ENCODE measurements around the gene OR56A5. TPM values are rescaled to one million over a fixed set of nuclear protein-coding genes. Genes with fewer than 3 reads are reported as not detected.

Gene OR56A5
- total and polyA plus RNA-seq, 5 donors from 2014 or later: not detected

DNA sequence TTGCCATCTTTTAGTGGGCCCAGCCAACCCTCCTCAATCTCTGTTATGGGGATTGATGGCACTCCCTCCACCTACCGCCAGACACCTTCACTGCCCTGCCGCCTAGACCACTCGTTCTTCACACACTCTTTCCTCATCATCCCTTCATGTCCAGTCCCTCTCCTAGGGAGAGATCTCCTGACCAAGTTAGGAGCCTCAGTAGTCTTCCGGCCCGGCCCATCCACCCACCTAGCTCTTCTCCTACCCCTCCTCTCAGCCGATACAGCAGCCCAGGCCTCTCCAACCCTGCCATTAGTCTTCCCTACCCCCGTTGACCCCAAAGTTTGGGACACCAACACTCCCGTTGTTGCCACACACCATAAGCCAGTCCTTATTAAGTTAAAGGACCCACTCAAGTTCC lies 37.2 kb downstream of the OR56A5 start:
- no peaks in the 10 kb centered on the region for H3K36me3 ChIP-seq (ENCODE audit: control insufficient read depth, insufficient read depth, low read length)
- no peak overlapping the region for H3K4me3 Mint-ChIP-seq
- H3K4me3 ChIP-seq (ENCODE audit: low read depth, low read length): no peak overlapping the region
- DNase-seq (no peak), ATAC-seq (ENCODE audit: low read depth in 2 of 2) (no peak)
- no peaks in the 10 kb centered on the region for H3K36me3 Mint-ChIP-seq
- H3K4me1 Mint-ChIP-seq: no peaks in the 10 kb centered on the region
- no peak overlapping the region for H3K27ac Mint-ChIP-seq
- H3K4me1 ChIP-seq (ENCODE audit: control insufficient read depth, insufficient read depth, low read length, poor library complexity, severe bottlenecking): no peaks in the 10 kb centered on the region
- peaks cover 0 to 17% (median 9%) of the 10 kb centered on the region in 7 donors for H3K9me3 Mint-ChIP-seq
- H3K27me3 Mint-ChIP-seq: no peaks in the 10 kb centered on the region
- H3K27me3 ChIP-seq (ENCODE audit: control insufficient read depth, insufficient read depth, low read length): no peaks in the 10 kb centered on the region
- no peak overlapping the region for H3K27ac ChIP-seq (ENCODE audit: insufficient read depth, low read length, poor library complexity, severe bottlenecking)
- no peaks in the 10 kb centered on the region for H3K9me3 ChIP-seq (ENCODE audit: control insufficient read depth in 2 of 2, low read length in 2 of 2)

DNA sequence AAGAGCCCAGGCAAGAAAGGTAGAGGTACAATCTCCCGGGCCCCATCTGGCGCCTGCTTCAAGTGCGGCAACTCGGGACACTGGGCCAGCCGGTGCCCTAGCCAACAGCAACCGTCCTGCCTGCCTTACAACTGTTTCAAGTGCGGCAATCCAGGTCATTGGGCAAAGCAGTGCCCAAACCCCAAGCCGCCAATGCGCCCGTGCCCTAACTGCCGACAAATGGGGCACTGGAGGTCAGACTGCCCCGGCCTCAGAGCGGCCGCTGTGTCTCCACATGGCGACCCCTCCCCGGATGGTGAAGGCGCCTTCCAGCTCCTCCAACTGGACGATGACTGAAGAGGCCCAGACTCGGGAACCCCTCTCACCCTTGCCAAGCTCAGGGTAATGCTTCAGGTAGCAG lies 37.7 kb downstream of the OR56A5 start:
- H3K4me1 Mint-ChIP-seq: no peaks in the 10 kb centered on the region
- no peak for DNase-seq
- no peaks in the 10 kb centered on the region for H3K36me3 Mint-ChIP-seq
- no peak for ATAC-seq (ENCODE audit: low read depth in 2 of 2)
- H3K27ac Mint-ChIP-seq: no peak overlapping the region
- Histone ChIP-seq H3K4me1 (ENCODE audit: control insufficient read depth, insufficient read depth, low read length, poor library complexity, severe bottlenecking) (no peaks in the 10 kb centered on the region), H3K27me3 (ENCODE audit: control insufficient read depth, insufficient read depth, low read length) (no peaks in the 10 kb centered on the region), H3K36me3 (ENCODE audit: control insufficient read depth, insufficient read depth, low read length) (no peaks in the 10 kb centered on the region), H3K4me3 (ENCODE audit: low read depth, low read length) (no peak overlapping the region), H3K9me3 (ENCODE audit: control insufficient read depth in 2 of 2, low read length in 2 of 2) (no peaks in the 10 kb centered on the region), H3K27ac (ENCODE audit: insufficient read depth, low read length, poor library complexity, severe bottlenecking) (no peak overlapping the region)
- H3K4me3 Mint-ChIP-seq: no peak overlapping the region
- no peaks in the 10 kb centered on the region for H3K27me3 Mint-ChIP-seq
- peaks cover 0 to 17% (median 9%) of the 10 kb centered on the region in 7 donors for H3K9me3 Mint-ChIP-seq

DNA sequence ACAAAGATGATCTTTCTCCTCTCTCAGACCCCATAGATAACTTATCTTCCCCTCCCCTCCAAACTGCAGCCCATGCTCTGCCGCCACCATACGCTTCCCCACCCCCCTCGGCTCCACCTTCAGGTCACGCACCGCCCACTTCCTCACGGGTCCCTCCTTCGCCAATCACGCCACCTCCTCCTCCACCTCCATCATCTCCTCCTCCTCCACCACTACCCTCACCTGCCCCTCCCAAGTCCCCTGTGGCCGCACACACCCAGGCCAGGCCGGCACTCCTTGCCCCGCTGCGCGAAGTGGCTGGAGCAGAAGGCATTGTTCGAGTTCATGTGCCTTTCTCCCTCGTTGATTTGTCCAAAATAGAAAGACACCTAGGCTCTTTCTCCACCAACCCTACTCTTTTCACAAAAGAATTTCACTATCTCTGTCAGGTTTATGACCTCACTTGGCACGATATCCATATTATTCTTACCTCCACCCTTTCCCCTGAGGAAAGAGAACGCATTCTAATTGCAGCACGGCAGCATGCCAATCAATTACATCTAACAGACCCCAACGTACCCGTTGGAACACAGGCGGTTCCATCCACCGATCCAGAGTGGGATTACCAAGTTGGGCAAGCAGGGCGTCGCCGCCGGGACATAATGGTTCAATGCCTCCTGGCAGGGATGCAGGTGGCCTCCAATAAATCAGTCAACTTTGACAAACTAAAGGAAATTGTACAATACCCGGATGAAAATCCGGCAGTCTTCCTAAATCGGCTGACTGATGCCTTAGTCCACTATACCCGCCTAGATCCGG lies 38.5 kb downstream of the OR56A5 start:
- Mint-ChIP-seq H3K27ac (no peak overlapping the region), H3K9me3 (peaks cover 1 to 25% (median 9%) of the 10 kb centered on the region in 7 donors), H3K27me3 (no peaks in the 10 kb centered on the region), H3K36me3 (no peaks in the 10 kb centered on the region), H3K4me1 (no peaks in the 10 kb centered on the region), H3K4me3 (no peak overlapping the region)
- Histone ChIP-seq H3K27me3 (ENCODE audit: control insufficient read depth, insufficient read depth, low read length) (no peaks in the 10 kb centered on the region), H3K4me1 (ENCODE audit: control insufficient read depth, insufficient read depth, low read length, poor library complexity, severe bottlenecking) (no peaks in the 10 kb centered on the region), H3K4me3 (ENCODE audit: low read depth, low read length) (no peak overlapping the region), H3K36me3 (ENCODE audit: control insufficient read depth, insufficient read depth, low read length) (no peaks in the 10 kb centered on the region), H3K27ac (ENCODE audit: insufficient read depth, low read length, poor library complexity, severe bottlenecking) (no peak overlapping the region), H3K9me3 (ENCODE audit: control insufficient read depth in 2 of 2, low read length in 2 of 2) (no peaks in the 10 kb centered on the region)
- ATAC-seq (ENCODE audit: low read depth in 2 of 2) (no peak), DNase-seq (no peak)

DNA sequence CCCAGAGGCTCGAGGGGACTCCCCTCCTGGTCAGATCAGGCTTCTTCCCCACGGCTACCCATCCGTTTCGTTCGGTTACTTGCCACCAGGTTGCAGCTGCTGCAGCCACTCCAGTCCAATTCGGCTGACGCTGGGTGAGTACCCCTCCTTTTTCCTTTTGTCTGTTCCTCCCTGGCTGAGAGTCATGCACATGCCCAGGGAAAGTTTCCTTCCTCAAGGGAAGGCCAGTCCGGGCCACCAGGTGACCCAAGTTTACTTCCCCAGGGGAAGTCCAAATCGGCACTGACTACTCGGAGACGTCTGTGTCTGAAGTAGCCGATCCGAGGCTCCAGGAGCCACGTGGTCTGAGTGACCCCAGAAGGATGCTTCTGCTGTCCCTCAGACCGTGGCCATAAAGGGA lies 39.5 kb downstream of the OR56A5 start:
- DNase-seq: no peak
- Histone ChIP-seq H3K27ac (ENCODE audit: insufficient read depth, low read length, poor library complexity, severe bottlenecking) (no peak overlapping the region), H3K4me1 (ENCODE audit: control insufficient read depth, insufficient read depth, low read length, poor library complexity, severe bottlenecking) (no peaks in the 10 kb centered on the region), H3K9me3 (ENCODE audit: control insufficient read depth in 2 of 2, low read length in 2 of 2) (peaks cover 0 to 4% of the 10 kb centered on the region in 2 experiments), H3K4me3 (ENCODE audit: low read depth, low read length) (no peak overlapping the region), H3K36me3 (ENCODE audit: control insufficient read depth, insufficient read depth, low read length) (no peaks in the 10 kb centered on the region), H3K27me3 (ENCODE audit: control insufficient read depth, insufficient read depth, low read length) (no peaks in the 10 kb centered on the region)
- no peaks in the 10 kb centered on the region for H3K4me1 Mint-ChIP-seq
- H3K27me3 Mint-ChIP-seq: no peaks in the 10 kb centered on the region
- peaks cover 5 to 29% (median 10%) of the 10 kb centered on the region in 7 donors for H3K9me3 Mint-ChIP-seq
- no peak overlapping the region for H3K4me3 Mint-ChIP-seq
- no peak overlapping the region for H3K27ac Mint-ChIP-seq
- ATAC-seq (ENCODE audit: low read depth in 2 of 2): no peak
- no peaks in the 10 kb centered on the region for H3K36me3 Mint-ChIP-seq

DNA sequence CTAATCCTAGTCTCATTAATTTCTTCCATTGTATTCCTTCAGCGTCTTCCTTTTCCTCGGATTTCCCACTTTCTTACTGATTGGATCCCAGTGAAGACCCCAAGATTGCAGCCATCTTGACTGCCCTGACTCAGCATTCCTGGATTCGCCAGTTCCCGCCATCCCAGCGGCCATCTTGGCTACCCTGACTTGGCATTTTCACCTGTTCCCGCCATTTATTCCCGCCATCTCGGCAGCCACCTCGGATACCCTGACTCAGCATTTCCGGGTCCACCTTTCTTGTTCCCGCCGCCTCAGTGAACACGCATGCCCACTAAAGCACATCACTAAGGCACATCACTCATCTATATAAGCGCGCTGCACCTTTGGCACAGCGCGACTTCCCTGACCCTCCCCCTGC lies 40.0 kb downstream of the OR56A5 start:
- DNase-seq (no peak), ATAC-seq (ENCODE audit: low read depth in 2 of 2) (no peak)
- Histone ChIP-seq H3K27me3 (ENCODE audit: control insufficient read depth, insufficient read depth, low read length) (no peaks in the 10 kb centered on the region), H3K27ac (ENCODE audit: insufficient read depth, low read length, poor library complexity, severe bottlenecking) (no peak overlapping the region), H3K36me3 (ENCODE audit: control insufficient read depth, insufficient read depth, low read length) (no peaks in the 10 kb centered on the region), H3K4me3 (ENCODE audit: low read depth, low read length) (no peak overlapping the region), H3K9me3 (ENCODE audit: control insufficient read depth in 2 of 2, low read length in 2 of 2) (peaks cover 0 to 4% of the 10 kb centered on the region in 2 experiments), H3K4me1 (ENCODE audit: control insufficient read depth, insufficient read depth, low read length, poor library complexity, severe bottlenecking) (no peaks in the 10 kb centered on the region)
- no peaks in the 10 kb centered on the region for H3K27me3 Mint-ChIP-seq
- peaks cover 4 to 29% (median 10%) of the 10 kb centered on the region in 7 donors for H3K9me3 Mint-ChIP-seq
- no peaks in the 10 kb centered on the region for H3K36me3 Mint-ChIP-seq
- no peak overlapping the region for H3K4me3 Mint-ChIP-seq
- no peaks in the 10 kb centered on the region for H3K4me1 Mint-ChIP-seq
- peak overlapping the region in 1 of 3 donors; percentile 57 for H3K27ac Mint-ChIP-seq

DNA sequence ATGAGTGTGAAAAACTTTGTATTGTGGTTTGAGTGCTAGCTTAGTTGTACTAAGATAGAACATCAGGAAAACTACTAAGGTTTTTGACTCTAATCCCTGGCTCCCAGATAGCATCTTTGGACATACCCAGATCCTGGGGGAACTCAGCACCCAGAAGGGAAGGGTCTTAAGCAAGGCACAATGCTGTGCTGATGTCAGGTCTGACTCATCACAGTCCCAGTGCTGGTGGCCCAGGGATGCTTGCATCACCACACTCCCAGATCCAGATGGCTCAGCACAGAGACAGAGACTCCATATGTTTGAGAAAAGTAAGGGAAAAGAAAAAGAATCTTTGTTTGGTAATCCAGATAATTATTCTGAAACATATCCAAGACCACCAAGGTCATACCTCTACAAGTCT lies 44.5 kb downstream of the OR56A5 start:
- H3K9me3 Mint-ChIP-seq: peaks cover 2 to 22% (median 5%) of the 10 kb centered on the region in 7 donors
- no peak for DNase-seq

DNA sequence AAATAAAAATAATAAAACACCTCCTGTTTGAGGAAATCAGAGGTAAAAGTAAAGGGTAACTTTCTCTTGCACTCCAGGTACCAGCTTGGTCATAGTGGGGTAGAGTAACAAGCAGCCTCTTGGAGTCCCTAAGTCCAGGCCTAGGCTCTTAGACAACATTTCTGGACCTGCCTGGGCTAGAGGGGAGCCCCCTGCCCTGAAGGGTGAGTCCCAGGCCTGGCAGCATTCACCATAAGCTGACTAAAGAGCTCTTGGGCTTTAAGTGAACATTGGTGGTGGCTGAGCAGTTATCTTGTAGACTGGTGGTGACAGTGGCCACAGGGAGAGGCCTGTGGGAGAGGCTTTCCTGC lies 44.9 kb downstream of the OR56A5 start:
- Histone ChIP-seq H3K4me3 (ENCODE audit: low read depth, low read length) (no peak overlapping the region), H3K27me3 (ENCODE audit: control insufficient read depth, insufficient read depth, low read length) (no peaks in the 10 kb centered on the region), H3K27ac (ENCODE audit: insufficient read depth, low read length, poor library complexity, severe bottlenecking) (no peak overlapping the region), H3K4me1 (ENCODE audit: control insufficient read depth, insufficient read depth, low read length, poor library complexity, severe bottlenecking) (no peaks in the 10 kb centered on the region), H3K9me3 (ENCODE audit: control insufficient read depth in 2 of 2, low read length in 2 of 2) (peaks cover 0 to 4% of the 10 kb centered on the region in 2 experiments), H3K36me3 (ENCODE audit: control insufficient read depth, insufficient read depth, low read length) (no peaks in the 10 kb centered on the region)
- Mint-ChIP-seq H3K9me3 (peaks cover 2 to 20% (median 7%) of the 10 kb centered on the region in 7 donors), H3K27me3 (no peaks in the 10 kb centered on the region), H3K36me3 (no peaks in the 10 kb centered on the region), H3K27ac (no peak overlapping the region), H3K4me1 (no peaks in the 10 kb centered on the region), H3K4me3 (no peak overlapping the region)
- DNase-seq: no peak
- ATAC-seq (ENCODE audit: low read depth in 2 of 2): no peak

More for the DNA sequence above, 44.5 kb downstream of the OR56A5 start:
- H3K27me3 ChIP-seq (ENCODE audit: control insufficient read depth, insufficient read depth, low read length): no peaks in the 10 kb centered on the region
- H3K36me3 Mint-ChIP-seq: no peaks in the 10 kb centered on the region
- no peak for ATAC-seq (ENCODE audit: low read depth in 2 of 2)
- H3K4me3 Mint-ChIP-seq: no peak overlapping the region
- no peak overlapping the region for H3K27ac Mint-ChIP-seq
- H3K4me1 ChIP-seq (ENCODE audit: control insufficient read depth, insufficient read depth, low read length, poor library complexity, severe bottlenecking): no peaks in the 10 kb centered on the region
- no peak overlapping the region for H3K27ac ChIP-seq (ENCODE audit: insufficient read depth, low read length, poor library complexity, severe bottlenecking)
- H3K36me3 ChIP-seq (ENCODE audit: control insufficient read depth, insufficient read depth, low read length): no peaks in the 10 kb centered on the region
- H3K27me3 Mint-ChIP-seq: no peaks in the 10 kb centered on the region
- no peak overlapping the region for H3K4me3 ChIP-seq (ENCODE audit: low read depth, low read length)
- no peaks in the 10 kb centered on the region for H3K4me1 Mint-ChIP-seq
- H3K9me3 ChIP-seq (ENCODE audit: control insufficient read depth in 2 of 2, low read length in 2 of 2): peaks cover 0 to 4% of the 10 kb centered on the region in 2 experiments
